RPMI7951 (cell line): Measurements from ENCODE around the gene GALNT9. TPM values are rescaled to one million over a fixed set of nuclear protein-coding genes. Genes with fewer than 3 reads are reported as not detected.
A peak's percentile ranks its signal among the peaks of the same experiment; 100 is the strongest.

Experiments used
- DNase-seq: peaks from one replicate; pipeline ENCODE4 v3.0.0-alpha.2; 2012; ENCODE audit warnings: low read depth
- total RNA-seq: library from RNA; depleted of rRNA; stranded (reverse); fragments of >200 nt; shearing (Covaris generic); gene quantifications from 2 replicates; pipeline ENCODE4 v1.2.3, GENCODE V29; 2014

GALNT9 gene
- total RNA-seq, 1 experiment from 2014 or later = not detected

GRCh38 chr12:132326646-132327045, 2.7 kb downstream of the GALNT9 start:
- no peak for DNase-seq

GRCh38 chr12:132325733-132326130, 3.7 kb downstream of the GALNT9 start:
- no peak for DNase-seq

- DNase-seq = no peak
Measured at GRCh38 chr12:132324841-132325732, 4.3 kb downstream of the GALNT9 start.

GRCh38 chr12:132324173-132324572, 5.2 kb downstream of the GALNT9 start:
- no peak for DNase-seq

- no peak for DNase-seq
Measured at GRCh38 chr12:132323171-132324010, 6.0 kb downstream of the GALNT9 start.

GRCh38 chr12:132322206-132323132, 6.9 kb downstream of the GALNT9 start:
- no peak for DNase-seq

GRCh38 chr12:132321321-132322118, 7.9 kb downstream of the GALNT9 start:
- no peak for DNase-seq

GRCh38 chr12:132320767-132321211, 8.6 kb downstream of the GALNT9 start:
- no peak for DNase-seq

GRCh38 chr12:132319991-132320570, 9.3 kb downstream of the GALNT9 start:
- no peak for DNase-seq

GRCh38 chr12:132319359-132319950, 9.9 kb downstream of the GALNT9 start:
- DNase-seq = no peak

GRCh38 chr12:132318618-132319033, 10.8 kb downstream of the GALNT9 start:
- DNase-seq = no peak

GRCh38 chr12:132318135-132318534, 11.3 kb downstream of the GALNT9 start:
- DNase-seq = no peak

- no peak for DNase-seq
Measured at GRCh38 chr12:132317233-132317938, 12.0 kb downstream of the GALNT9 start.

- no peak for DNase-seq
Measured at GRCh38 chr12:132316497-132317232, 12.7 kb downstream of the GALNT9 start.

- DNase-seq = no peak
Measured at GRCh38 chr12:132315951-132316350, 13.4 kb downstream of the GALNT9 start.

- DNase-seq = no peak
Measured at GRCh38 chr12:132315507-132315906, 13.9 kb downstream of the GALNT9 start.

- DNase-seq = peak; percentile 47
Measured at GRCh38 chr12:132314516-132315233, 14.7 kb downstream of the GALNT9 start.

GRCh38 chr12:132314035-132314434, 15.4 kb downstream of the GALNT9 start:
- DNase-seq = no peak
